Activated CD8-positive, alpha-beta memory T cell treated with anti-CD3 and anti-CD28 coated beads for 24 hours (primary cell): ENCODE results near the gene POLD4.

Experiments used
- DNase-seq: peaks from one replicate; pipeline ENCODE4 v3.0.0-alpha.2; 2020

Gene POLD4

DNA sequence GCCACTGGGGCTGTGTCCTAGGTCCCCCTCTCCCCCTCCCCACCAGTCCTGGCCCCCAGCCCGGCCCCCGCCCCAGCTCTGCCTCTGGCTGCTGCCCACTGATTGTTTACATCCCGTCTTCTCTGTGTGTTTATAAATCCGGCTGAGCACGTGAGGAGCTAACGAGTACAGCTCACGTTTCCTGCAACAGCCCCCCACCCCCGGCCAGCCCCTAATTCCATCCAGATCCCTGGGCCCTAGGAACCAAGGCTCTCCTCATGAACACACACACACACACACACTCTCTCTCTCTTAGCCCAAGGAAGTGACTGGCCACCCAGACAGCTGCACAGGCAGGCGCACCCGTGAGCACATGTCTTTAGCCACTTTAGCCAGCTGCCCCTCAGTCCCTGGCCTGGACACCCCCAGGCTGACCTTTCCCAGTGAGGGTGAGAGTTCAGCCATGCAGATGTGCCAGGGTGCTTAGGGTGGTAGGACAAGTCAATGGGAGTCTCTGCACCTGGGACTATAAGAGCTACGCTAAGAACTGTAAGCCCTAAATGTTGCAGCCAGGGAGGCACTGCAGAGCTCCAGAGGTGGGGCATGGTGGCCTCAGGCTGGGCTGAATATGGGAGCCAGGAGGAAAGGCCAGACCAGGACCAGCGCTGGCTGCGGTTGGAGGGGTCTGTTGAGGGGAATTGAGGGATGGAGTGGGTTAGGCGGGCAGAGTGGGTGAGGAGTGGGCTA is 17.2 kb upstream of the POLD4 start:
- DNase-seq: no peak

DNA sequence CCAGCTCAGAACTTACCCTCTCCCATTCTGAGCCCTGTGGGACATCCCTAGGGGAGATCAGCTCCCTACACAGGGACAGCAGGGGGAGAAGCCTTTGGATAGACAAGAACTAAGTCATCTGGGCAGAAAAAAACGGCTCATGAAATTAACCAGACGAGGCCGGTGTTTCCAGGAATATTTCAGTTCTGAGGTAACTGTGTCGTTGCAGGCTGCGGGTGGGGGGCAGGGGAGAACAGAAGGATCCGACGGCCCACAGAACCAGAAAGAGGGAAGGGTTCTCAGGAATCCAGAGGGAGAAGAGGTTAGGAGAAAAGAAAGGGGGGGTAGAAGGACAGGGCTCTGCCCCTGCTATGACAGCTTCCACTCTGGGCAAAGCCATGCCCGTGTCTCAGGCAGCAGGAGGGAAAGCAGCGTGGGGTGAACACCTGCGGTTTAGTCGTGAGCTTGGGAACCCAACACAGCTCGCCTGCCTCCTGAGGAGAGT is 16.5 kb upstream of the POLD4 start:
- no peak for DNase-seq

- no peak for DNase-seq
Observed at GRCh38 chr11:67369275-67369674, 15.9 kb upstream of the POLD4 start.

GRCh38 chr11:67368621-67369020 is 15.3 kb upstream of the POLD4 start:
- DNase-seq: no peak

- no peak for DNase-seq
Observed at GRCh38 chr11:67367761-67368227, 14.4 kb upstream of the POLD4 start.

GRCh38 chr11:67366961-67367760 is 13.8 kb upstream of the POLD4 start:
- no peak for DNase-seq

- no peak for DNase-seq
Observed at GRCh38 chr11:67366546-67366945, 13.2 kb upstream of the POLD4 start.

GRCh38 chr11:67365736-67366444 is 12.5 kb upstream of the POLD4 start:
- no peak for DNase-seq

DNA sequence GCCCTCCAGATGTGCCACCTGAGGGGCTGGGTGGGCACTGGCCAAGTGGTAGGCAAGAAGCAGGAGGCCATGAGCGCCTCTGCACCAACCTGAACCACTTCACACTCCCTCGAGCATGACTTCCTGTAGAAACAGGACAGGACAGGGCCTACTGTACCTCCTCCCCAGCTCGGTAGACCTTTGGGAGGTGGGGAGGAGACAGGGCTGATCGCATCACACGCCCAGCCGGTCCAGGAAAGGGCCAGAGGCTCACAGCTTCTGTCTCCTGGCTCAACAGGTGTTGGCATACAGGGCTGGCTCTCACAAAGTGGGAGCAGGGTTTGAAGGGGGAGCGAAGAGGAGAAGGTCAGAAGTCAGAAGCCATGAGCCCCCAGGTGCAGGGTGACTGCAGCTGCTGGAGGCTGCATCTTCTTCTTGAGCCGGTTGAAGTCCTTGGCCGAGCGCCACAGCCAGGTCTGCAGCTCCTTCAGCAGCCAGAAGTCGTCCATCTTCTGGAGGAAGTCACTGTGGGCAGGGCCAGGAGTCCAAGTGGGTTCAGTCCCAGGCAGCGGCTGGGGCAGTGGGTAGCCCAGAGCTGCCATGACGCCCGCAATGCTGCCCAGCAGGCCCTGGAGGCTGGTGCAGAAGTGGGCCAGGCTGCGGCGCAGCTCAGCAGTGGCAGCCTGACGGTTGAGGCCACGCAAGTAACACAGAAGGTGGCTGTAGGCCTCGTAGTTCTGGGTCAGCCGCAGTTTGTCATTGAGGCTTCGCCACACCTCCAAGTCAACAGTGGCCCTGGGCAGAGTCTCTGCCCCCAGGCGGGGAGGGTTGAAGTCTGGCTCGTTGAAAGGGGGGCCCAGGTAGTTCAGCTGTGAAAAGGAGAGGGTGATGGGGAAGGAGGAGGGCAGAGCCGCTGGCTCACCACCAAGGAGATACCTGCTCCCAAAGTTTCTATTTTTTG is 11.7 kb upstream of the POLD4 start:
- DNase-seq: peak; percentile 51

DNA sequence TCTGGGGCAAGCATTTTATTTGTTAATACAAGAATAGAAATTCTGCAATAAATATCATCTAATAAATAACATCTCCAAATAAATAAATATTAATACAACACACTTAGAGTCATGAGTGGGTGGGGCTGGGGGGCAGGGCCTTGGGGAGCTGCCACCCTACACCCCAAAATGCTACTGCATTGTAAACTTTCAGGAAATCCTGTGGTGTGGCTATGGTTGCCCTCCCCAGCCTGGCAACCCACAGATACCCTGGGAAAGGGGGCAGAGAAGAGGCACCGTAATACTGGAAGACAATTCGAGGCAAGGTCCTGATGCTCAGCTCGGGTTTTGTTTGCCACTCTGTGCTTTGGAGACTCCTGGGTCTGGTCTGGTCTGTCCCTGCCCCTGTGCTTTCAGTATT is 10.8 kb upstream of the POLD4 start:
- no peak for DNase-seq

- DNase-seq: no peak
Observed at GRCh38 chr11:67357831-67358670, 4.7 kb upstream of the POLD4 start.

GRCh38 chr11:67356864-67357561 is 3.7 kb upstream of the POLD4 start:
- DNase-seq: peak; percentile 85

GRCh38 chr11:67356387-67356863 is 3.1 kb upstream of the POLD4 start:
- no peak for DNase-seq

GRCh38 chr11:67355794-67356386 is 2.5 kb upstream of the POLD4 start:
- no peak for DNase-seq

DNA sequence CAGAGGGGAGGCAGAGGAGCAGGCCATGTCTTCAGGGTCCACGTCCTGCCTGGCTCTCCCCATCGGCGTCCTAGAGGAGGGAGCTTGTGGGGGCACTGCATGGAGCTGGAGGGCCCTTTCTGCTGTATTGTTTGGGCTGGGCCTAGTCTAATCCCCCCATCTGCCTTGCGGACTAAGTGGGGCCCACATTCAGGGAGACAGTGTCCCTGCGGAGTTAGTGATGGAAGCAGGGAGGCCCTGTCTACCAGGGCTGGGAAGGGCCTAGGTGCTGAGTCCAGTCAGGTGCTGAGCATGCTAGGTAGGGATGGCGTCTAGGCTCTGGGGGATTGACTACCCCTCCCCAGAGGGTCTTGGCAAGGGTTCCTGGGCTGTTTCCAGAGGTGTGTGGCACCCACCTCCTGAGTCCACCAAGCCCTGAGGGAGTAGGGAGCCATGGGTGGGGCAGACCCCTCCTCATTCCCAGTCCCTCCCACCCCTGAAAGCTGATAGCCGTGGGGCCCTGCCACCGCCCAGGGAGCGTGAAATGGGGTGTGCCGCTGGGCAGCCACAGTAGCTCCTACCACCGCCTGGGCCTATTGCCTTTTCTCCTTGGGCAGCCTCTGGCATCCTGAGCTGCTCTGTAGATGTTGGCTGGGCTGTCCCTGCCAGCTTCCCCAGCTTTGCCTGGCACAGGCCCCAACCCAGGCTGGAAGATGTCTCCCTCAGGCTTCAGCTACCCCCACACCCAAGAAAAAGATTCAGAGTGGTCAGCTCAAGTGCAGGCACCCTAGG is 1.9 kb upstream of the POLD4 start:
- no peak for DNase-seq

- DNase-seq: no peak
Observed at GRCh38 chr11:67354075-67355022, 1.0 kb upstream of the POLD4 start.

DNA sequence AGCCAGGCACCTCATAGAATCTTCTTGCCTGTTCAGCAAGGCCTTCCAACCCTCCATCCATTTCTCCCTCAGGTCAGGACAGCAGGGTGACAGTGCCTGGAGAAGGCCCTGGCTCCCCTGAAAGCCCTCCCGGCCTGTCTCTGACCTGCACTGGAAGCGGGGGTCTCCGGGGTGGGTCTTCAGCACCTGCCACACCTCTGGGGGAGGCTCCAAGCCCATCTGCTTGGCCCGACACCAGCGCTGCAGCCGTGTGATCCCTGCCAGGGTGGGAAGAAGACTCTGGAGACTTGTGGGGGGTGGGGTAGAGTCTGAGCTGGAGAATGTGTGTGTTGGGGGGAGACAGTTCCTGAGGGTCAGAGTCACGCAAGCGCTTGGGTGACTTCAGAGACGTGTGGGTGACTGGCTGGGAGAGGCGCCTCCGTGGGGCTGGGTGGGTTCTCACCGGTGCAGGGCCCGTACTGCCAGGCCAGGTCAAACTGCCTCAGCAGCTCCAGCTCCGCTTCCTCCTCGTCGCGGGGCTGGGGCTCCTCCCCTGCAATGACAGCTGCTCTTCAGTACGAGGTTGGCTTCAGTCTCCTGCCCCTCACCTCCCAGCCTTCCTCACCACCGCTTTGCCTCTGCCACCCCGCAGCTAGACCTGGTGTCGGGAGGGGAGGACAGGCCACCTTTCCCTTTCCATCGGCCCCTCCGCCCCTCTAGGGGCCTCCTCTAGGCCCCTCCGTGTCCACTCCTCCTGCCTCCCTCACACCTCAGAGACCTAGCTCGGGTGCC is 615 bp downstream of the POLD4 start:
- DNase-seq: no peak
